Measurements from ENCODE around the gene IL1F10. TPM values are rescaled to one million over a fixed set of nuclear protein-coding genes. Genes with fewer than 3 reads are reported as not detected.

Gene IL1F10
- total and polyA plus RNA-seq, 4 donors: not detected

DNA sequence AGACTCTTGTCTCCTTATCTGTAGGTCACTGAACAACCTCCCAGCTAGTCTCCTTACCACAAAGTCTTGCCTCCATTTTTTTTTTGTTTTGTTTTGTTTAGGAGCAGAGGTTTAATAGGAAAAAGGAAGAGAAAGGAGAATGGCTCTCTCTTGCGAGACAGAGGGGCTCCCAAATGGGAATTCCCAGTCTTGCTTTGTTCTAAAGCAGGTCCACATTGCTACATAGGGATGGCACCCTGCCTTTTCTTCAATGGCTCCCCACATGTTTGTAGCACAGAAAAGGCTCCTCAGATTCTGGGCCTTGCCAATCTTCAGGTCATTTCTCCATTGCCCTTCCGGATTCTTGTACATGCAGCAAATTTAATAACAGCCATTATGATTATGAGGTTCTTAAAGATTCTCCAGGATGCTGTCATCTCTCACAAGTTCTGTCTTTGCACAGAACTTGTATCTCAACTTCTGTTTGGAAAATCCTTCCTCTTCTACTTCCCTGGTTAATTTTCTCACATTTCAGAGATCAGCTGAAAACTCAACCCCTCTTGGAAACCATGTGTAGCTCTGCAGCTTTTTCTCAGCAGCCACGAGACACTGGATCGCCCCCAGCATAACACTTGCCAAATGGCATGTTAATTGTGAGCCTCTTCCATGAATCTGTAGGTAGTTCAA lies 23.6 kb downstream of the IL1F10 start:
- Histone ChIP-seq H3K9me3 (ENCODE audit: control insufficient read depth in 4 of 4, low read length in 3 of 4) (peaks cover 0 to 4% (median 0%) of the 10 kb centered on the region in 4 donors), H3K27me3 (ENCODE audit: control insufficient read depth in 4 of 4, insufficient read depth in 4 of 4, low read length in 3 of 4) (no peaks in the 10 kb centered on the region), H3K36me3 (ENCODE audit: control insufficient read depth in 4 of 4, insufficient read depth in 3 of 4, low read depth in 1 of 4, low read length in 3 of 4) (no peaks in the 10 kb centered on the region), H3K27ac (ENCODE audit: low read depth in 1 of 2, low read length in 2 of 2) (no peak overlapping the region), H3K4me1 (ENCODE audit: control insufficient read depth in 4 of 4, insufficient read depth in 4 of 4, low read length in 3 of 4) (peaks cover 0 to 15% (median 13%) of the 10 kb centered on the region in 4 donors), H3K9ac (ENCODE audit: low read depth in 1 of 2, low read length in 2 of 2) (no peak overlapping the region), H3K4me3 (ENCODE audit: low read depth in 1 of 3, low read length in 3 of 3) (no peak overlapping the region)
- TF ChIP-seq NR2F2 (IDR thresholded peaks at IDR 0.05): no peak
- TF ChIP-seq FOXA2 (IDR thresholded peaks at IDR 0.05): no peak
- WGBS: 84% methylated on average over 4 of the region's 4 CpGs
- no peak for DNase-seq (ENCODE audit: low spot score)

DNA sequence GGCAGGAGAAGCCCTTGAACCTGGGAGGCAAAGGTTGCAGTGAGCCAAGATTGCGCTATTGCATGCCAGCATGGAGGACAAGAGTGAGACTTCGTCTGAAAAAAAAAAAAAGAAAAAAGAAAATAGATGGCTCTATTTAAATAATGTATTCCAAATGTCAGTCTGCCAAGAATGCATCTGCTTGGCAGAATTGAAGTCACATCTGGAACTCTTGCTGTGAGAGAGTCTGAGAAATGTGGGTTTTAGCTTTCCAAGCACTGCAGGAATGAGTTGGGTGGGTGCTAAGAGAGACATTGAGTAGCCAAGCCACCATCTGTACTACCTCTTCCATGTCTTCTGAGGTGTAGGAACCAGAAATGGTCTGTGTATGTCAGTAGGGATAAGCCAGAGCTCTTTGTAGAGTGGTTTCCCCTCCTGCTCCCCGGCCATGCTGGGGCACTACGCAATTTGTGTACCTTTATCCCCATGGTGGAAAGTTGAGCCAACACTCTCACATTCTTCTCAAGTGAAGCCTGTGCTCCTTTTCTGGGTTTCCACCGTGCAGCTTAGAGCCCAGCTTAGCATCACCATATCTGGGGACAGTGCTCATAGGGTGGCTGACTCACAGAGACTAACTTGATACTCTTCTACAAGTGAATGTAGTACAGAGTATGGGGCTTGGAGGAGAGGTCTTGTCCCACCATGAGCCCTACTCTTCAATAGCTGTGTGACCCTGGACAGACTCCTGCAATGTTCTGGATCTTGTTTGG lies 25.3 kb downstream of the IL1F10 start:
- Histone ChIP-seq H3K9ac (ENCODE audit: low read depth in 1 of 2, low read length in 2 of 2) (no peak overlapping the region), H3K36me3 (ENCODE audit: control insufficient read depth in 4 of 4, insufficient read depth in 3 of 4, low read depth in 1 of 4, low read length in 3 of 4) (no peaks in the 10 kb centered on the region), H3K4me3 (ENCODE audit: low read depth in 1 of 3, low read length in 3 of 3) (no peak overlapping the region), H3K27me3 (ENCODE audit: control insufficient read depth in 4 of 4, insufficient read depth in 4 of 4, low read length in 3 of 4) (no peaks in the 10 kb centered on the region), H3K27ac (ENCODE audit: low read depth in 1 of 2, low read length in 2 of 2) (no peak overlapping the region), H3K4me1 (ENCODE audit: control insufficient read depth in 4 of 4, insufficient read depth in 4 of 4, low read length in 3 of 4) (peaks cover 0 to 12% (median 9%) of the 10 kb centered on the region in 4 donors), H3K9me3 (ENCODE audit: control insufficient read depth in 4 of 4, low read length in 3 of 4) (no peaks in the 10 kb centered on the region)
- TF ChIP-seq HNF4A (conservative IDR thresholded peaks at IDR 0.05) (no peak), FOXA1 (IDR thresholded peaks at IDR 0.05) (no peak), NR2F2 (IDR thresholded peaks at IDR 0.05) (no peak), EGR1 (IDR thresholded peaks at IDR 0.05; ENCODE audit: low read depth in 2 of 2) (no peak), TAF1 (conservative IDR thresholded peaks at IDR 0.05) (no peak), HNF4G (IDR thresholded peaks at IDR 0.05) (no peak), GABPA (IDR thresholded peaks at IDR 0.05 in 1 of 2, conservative IDR thresholded peaks at IDR 0.05 in 1 of 2) (no peak), JUND (IDR thresholded peaks at IDR 0.05) (no peak), SP1 (IDR thresholded peaks at IDR 0.05) (no peak)
- TF ChIP-seq, protein P1, sequence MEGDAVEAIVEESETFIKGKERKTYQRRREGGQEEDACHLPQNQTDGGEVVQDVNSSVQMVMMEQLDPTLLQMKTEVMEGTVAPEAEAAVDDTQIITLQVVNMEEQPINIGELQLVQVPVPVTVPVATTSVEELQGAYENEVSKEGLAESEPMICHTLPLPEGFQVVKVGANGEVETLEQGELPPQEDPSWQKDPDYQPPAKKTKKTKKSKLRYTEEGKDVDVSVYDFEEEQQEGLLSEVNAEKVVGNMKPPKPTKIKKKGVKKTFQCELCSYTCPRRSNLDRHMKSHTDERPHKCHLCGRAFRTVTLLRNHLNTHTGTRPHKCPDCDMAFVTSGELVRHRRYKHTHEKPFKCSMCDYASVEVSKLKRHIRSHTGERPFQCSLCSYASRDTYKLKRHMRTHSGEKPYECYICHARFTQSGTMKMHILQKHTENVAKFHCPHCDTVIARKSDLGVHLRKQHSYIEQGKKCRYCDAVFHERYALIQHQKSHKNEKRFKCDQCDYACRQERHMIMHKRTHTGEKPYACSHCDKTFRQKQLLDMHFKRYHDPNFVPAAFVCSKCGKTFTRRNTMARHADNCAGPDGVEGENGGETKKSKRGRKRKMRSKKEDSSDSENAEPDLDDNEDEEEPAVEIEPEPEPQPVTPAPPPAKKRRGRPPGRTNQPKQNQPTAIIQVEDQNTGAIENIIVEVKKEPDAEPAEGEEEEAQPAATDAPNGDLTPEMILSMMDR (IDR thresholded peaks at IDR 0.05; ENCODE audit: low read depth, low read length, missing input control): no peak
- TF ChIP-seq, protein P2, sequence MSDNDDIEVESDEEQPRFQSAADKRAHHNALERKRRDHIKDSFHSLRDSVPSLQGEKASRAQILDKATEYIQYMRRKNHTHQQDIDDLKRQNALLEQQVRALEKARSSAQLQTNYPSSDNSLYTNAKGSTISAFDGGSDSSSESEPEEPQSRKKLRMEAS (IDR thresholded peaks at IDR 0.05): no peak
- TF ChIP-seq, protein P3, sequence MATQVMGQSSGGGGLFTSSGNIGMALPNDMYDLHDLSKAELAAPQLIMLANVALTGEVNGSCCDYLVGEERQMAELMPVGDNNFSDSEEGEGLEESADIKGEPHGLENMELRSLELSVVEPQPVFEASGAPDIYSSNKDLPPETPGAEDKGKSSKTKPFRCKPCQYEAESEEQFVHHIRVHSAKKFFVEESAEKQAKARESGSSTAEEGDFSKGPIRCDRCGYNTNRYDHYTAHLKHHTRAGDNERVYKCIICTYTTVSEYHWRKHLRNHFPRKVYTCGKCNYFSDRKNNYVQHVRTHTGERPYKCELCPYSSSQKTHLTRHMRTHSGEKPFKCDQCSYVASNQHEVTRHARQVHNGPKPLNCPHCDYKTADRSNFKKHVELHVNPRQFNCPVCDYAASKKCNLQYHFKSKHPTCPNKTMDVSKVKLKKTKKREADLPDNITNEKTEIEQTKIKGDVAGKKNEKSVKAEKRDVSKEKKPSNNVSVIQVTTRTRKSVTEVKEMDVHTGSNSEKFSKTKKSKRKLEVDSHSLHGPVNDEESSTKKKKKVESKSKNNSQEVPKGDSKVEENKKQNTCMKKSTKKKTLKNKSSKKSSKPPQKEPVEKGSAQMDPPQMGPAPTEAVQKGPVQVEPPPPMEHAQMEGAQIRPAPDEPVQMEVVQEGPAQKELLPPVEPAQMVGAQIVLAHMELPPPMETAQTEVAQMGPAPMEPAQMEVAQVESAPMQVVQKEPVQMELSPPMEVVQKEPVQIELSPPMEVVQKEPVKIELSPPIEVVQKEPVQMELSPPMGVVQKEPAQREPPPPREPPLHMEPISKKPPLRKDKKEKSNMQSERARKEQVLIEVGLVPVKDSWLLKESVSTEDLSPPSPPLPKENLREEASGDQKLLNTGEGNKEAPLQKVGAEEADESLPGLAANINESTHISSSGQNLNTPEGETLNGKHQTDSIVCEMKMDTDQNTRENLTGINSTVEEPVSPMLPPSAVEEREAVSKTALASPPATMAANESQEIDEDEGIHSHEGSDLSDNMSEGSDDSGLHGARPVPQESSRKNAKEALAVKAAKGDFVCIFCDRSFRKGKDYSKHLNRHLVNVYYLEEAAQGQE (IDR thresholded peaks at IDR 0.05): no peak
- DNase-seq (ENCODE audit: low spot score): no peak
- 91% methylated on average over 5 of the region's 5 CpGs for WGBS

Data from liver (tissue), 9 donors.